Epithelial cell of umbilical artery (primary cell): ENCODE results near the gene SAE1. TPM values are rescaled to one million over a fixed set of nuclear protein-coding genes. Genes with fewer than 3 reads are reported as not detected.

Experiments
- total RNA-seq: library from RNA; depleted of rRNA; stranded (reverse); fragments of >200 nt; gene quantifications from 2 replicates; pipeline ENCODE4 v1.2.3, GENCODE V29; 2014

SAE1 gene
- 187 and 214 TPM in 2 replicates for total RNA-seq

GRCh38 chr19:47130589-47131227, at the start of gene SAE1:
SAE1 (plus strand) TSS chr19:47130835; CDS start chr19:47130931, 96 bp downstream.

GRCh38 chr19:47112997-47113849, 17.4 kb upstream of the SAE1 start, which contains the start of gene ZC3H4:
ZC3H4 (minus strand) TSS chr19:47113776; CDS start chr19:47112584, 1,192 bp downstream.

GRCh38 chr19:47230921-47231214, 100.2 kb downstream of the SAE1 start, which contains the start of gene BBC3:
BBC3 (minus strand) TSS chr19:47231199; CDS start chr19:47228431, 2,768 bp downstream.

GRCh38 chr19:47255879-47256692, 125.5 kb downstream of the SAE1 start, which contains the start of gene CCDC9:
CCDC9 (plus strand) TSS chr19:47256525; CDS start chr19:47258401, 1,876 bp downstream.

Other genes with a start within 250 kb of the SAE1 start
- gene NPAS1, start 111.0 kb upstream of the SAE1 start, total RNA-seq, result not detected in 2 replicates
- gene TMEM160, start 82.2 kb upstream of the SAE1 start, total RNA-seq, result 40.6 and 54.1 TPM in 2 replicates
- 10.4 and 14.1 TPM in 2 replicates for gene ZC3H4, start 17.1 kb upstream of the SAE1 start, total RNA-seq
- 12.0 and 17.2 TPM in 2 replicates for gene BBC3, start 100.4 kb downstream of the SAE1 start, total RNA-seq
- 3.5 and 6.5 TPM in 2 replicates for gene CCDC9, start 125.7 kb downstream of the SAE1 start, total RNA-seq
- gene INAFM1, start 144.1 kb downstream of the SAE1 start, total RNA-seq, result 0.65 TPM in 1 of 2 replicates, not detected in the other
- gene C5AR1, start 179.0 kb downstream of the SAE1 start, total RNA-seq, result not detected in 2 replicates
- not detected in 2 replicates for gene C5AR2, start 201.3 kb downstream of the SAE1 start, total RNA-seq
- 6.5 and 8.7 TPM in 2 replicates for gene DHX34, start 218.5 kb downstream of the SAE1 start, total RNA-seq